Measurements from ENCODE around the gene HS2ST1.

GRCh38 chr1:86926883-86927282 lies 12.4 kb downstream of the HS2ST1 start:
- no peak for TF ChIP-seq CTCF (conservative IDR thresholded peaks at IDR 0.05)
- TF ChIP-seq EZH2 (IDR thresholded peaks at IDR 0.05; ENCODE audit: low read depth), result no peak

Data from PC-9 (cell line).